ENCODE results near the gene DEPP1.

DEPP1 gene

GRCh38 chr10:44954042-44954441 lies 24.6 kb downstream of the DEPP1 start:
- no peak for DNase-seq (ENCODE audit: low read depth in 3 of 3)

GRCh38 chr10:44952779-44953231 lies 25.8 kb downstream of the DEPP1 start:
- DNase-seq (ENCODE audit: low read depth in 3 of 3): no peak

- DNase-seq (ENCODE audit: low read depth in 3 of 3): no peak
Observed at GRCh38 chr10:44951576-44952226, 26.9 kb downstream of the DEPP1 start.

GRCh38 chr10:44950326-44951225 lies 28.0 kb downstream of the DEPP1 start:
- no peak for DNase-seq (ENCODE audit: low read depth in 3 of 3)

GRCh38 chr10:44949915-44950314 lies 28.7 kb downstream of the DEPP1 start:
- DNase-seq (ENCODE audit: low read depth in 3 of 3): no peak

- DNase-seq (ENCODE audit: low read depth in 3 of 3): no peak
Observed at GRCh38 chr10:44949127-44949802, 29.3 kb downstream of the DEPP1 start.

- DNase-seq (ENCODE audit: low read depth in 3 of 3): no peak
Observed at GRCh38 chr10:44948642-44949041, 30.0 kb downstream of the DEPP1 start.

- DNase-seq (ENCODE audit: low read depth in 3 of 3): no peak
Observed at GRCh38 chr10:44947371-44948152, 31.0 kb downstream of the DEPP1 start.

GRCh38 chr10:44946205-44946604 lies 32.4 kb downstream of the DEPP1 start:
- no peak for DNase-seq (ENCODE audit: low read depth in 3 of 3)

GRCh38 chr10:44944354-44944753 lies 34.3 kb downstream of the DEPP1 start:
- DNase-seq (ENCODE audit: low read depth in 3 of 3): no peak

- no peak for DNase-seq (ENCODE audit: low read depth in 3 of 3)
Observed at GRCh38 chr10:44939691-44940401, 38.8 kb downstream of the DEPP1 start.

GRCh38 chr10:44938956-44939355 lies 39.7 kb downstream of the DEPP1 start:
- DNase-seq (ENCODE audit: low read depth in 3 of 3): no peak

- DNase-seq (ENCODE audit: low read depth in 3 of 3): no peak
Observed at GRCh38 chr10:44937196-44938005, 41.2 kb downstream of the DEPP1 start.

- DNase-seq (ENCODE audit: low read depth in 3 of 3): no peak
Observed at GRCh38 chr10:44936314-44936975, 42.2 kb downstream of the DEPP1 start.

GRCh38 chr10:44935966-44936295 lies 42.7 kb downstream of the DEPP1 start:
- DNase-seq (ENCODE audit: low read depth in 3 of 3): no peak

- no peak for DNase-seq (ENCODE audit: low read depth in 3 of 3)
Observed at GRCh38 chr10:44935201-44935965, 43.2 kb downstream of the DEPP1 start.

GRCh38 chr10:44934416-44935200 lies 44.0 kb downstream of the DEPP1 start:
- DNase-seq (ENCODE audit: low read depth in 3 of 3): no peak

Data from stimulated activated CD4-positive, alpha-beta T cell treated with anti-CD3 and anti-CD28 coated beads, TNF-alpha, amount 100 ng/mL, for 24 hours (primary cell).